Activated naive CD8-positive, alpha-beta T cell treated with anti-CD3 and anti-CD28 coated beads for 36 hours (primary cell): Measurements from ENCODE around the gene DBNL. TPM values are rescaled to one million over a fixed set of nuclear protein-coding genes. Genes with fewer than 3 reads are reported as not detected.
"Not testable (repeated sequence)": the region's sequence is repeated elsewhere in the genome, so short reads cannot be mapped to it uniquely, and the experiment has no call there.

ENCODE experiments used
- DNase-seq: peaks from one replicate; pipeline ENCODE4 v3.0.0; 2021
- H3K27ac Mint-ChIP-seq: one replicate; pipeline ENCODE4 v1.8.0; 2022; ENCODE audit warnings: mild to moderate bottlenecking, moderate library complexity, mixed read lengths
- H3K27me3 Mint-ChIP-seq: one replicate; pipeline ENCODE4 v1.8.0; 2022; ENCODE audit warnings: mild to moderate bottlenecking, mixed read lengths
- H3K36me3 Mint-ChIP-seq: one replicate; pipeline ENCODE4 v1.8.0; 2021; ENCODE audit warnings: mild to moderate bottlenecking, mixed read lengths
- H3K4me1 Mint-ChIP-seq: one replicate; pipeline ENCODE4 v1.8.0; 2021; ENCODE audit warnings: mixed read lengths
- H3K4me3 Mint-ChIP-seq: one replicate; pipeline ENCODE4 v1.8.0; 2022; ENCODE audit warnings: mild to moderate bottlenecking, moderate library complexity, mixed read lengths
- H3K9me3 Mint-ChIP-seq: one replicate; pipeline ENCODE4 v1.8.0; 2022; ENCODE audit warnings: mixed read lengths
- total RNA-seq, 2 experiments: library from RNA; stranded (reverse); gene quantifications; one replicate each; pipeline ENCODE4 v1.2.3, GENCODE V29; 2021

The DBNL gene
- total RNA-seq, 2 experiments from 2014 or later: 131 to 136 TPM

GRCh38 chr7:44037951-44038350 lies 6.6 kb upstream of the DBNL start:
- peaks cover 14% of the 10 kb centered on the region for H3K36me3 Mint-ChIP-seq
- H3K4me3 Mint-ChIP-seq, H3K9me3 Mint-ChIP-seq, H3K27me3 Mint-ChIP-seq, DNase-seq, H3K4me1 Mint-ChIP-seq: not testable (repeated sequence)
- H3K27ac Mint-ChIP-seq: peak overlapping the region; percentile 25

- Mint-ChIP-seq H3K36me3 (peaks cover 12% of the 10 kb centered on the region), H3K4me1 (peaks cover 11% of the 10 kb centered on the region)
- H3K27me3 Mint-ChIP-seq, H3K27ac Mint-ChIP-seq, H3K9me3 Mint-ChIP-seq, H3K4me3 Mint-ChIP-seq, DNase-seq: not testable (repeated sequence)
Measured at GRCh38 chr7:44038553-44038952, 5.9 kb upstream of the DBNL start.

GRCh38 chr7:44038961-44039558 lies 5.4 kb upstream of the DBNL start:
- Mint-ChIP-seq H3K27ac (peak overlapping the region; percentile 79), H3K4me3 (peak overlapping the region; percentile 72), H3K36me3 (peaks cover 10% of the 10 kb centered on the region), H3K4me1 (peaks cover 16% of the 10 kb centered on the region)
- H3K27me3 Mint-ChIP-seq, H3K9me3 Mint-ChIP-seq: not testable (repeated sequence)
- peak; percentile 87 for DNase-seq

- Mint-ChIP-seq H3K4me3 (peak overlapping the region; percentile 85), H3K36me3 (peaks cover 10% of the 10 kb centered on the region), H3K4me1 (peaks cover 16% of the 10 kb centered on the region), H3K27ac (peak overlapping the region; percentile 86)
- DNase-seq, H3K9me3 Mint-ChIP-seq, H3K27me3 Mint-ChIP-seq: not testable (repeated sequence)
Measured at GRCh38 chr7:44039800-44040492, 4.6 kb upstream of the DBNL start.

- DNase-seq: peak; percentile 77
- H3K27me3 Mint-ChIP-seq, H3K9me3 Mint-ChIP-seq: not testable (repeated sequence)
- Mint-ChIP-seq H3K27ac (peak overlapping the region; percentile 90), H3K4me1 (peaks cover 16% of the 10 kb centered on the region), H3K36me3 (peaks cover 15% of the 10 kb centered on the region), H3K4me3 (peak overlapping the region; percentile 85)
Measured at GRCh38 chr7:44040493-44040891, 4.0 kb upstream of the DBNL start.

- peaks cover 28% of the 10 kb centered on the region for H3K36me3 Mint-ChIP-seq
- no peak overlapping the region for H3K4me3 Mint-ChIP-seq
- no peak overlapping the region for H3K27ac Mint-ChIP-seq
Measured at GRCh38 chr7:44042221-44042620, 2.3 kb upstream of the DBNL start.

GRCh38 chr7:44043902-44044301 lies 600 bp upstream of the DBNL start:
- peak overlapping the region; percentile 85 for H3K4me3 Mint-ChIP-seq
- H3K9me3 Mint-ChIP-seq: no peaks in the 10 kb centered on the region
- H3K4me1 Mint-ChIP-seq: peaks cover 38% of the 10 kb centered on the region
- H3K36me3 Mint-ChIP-seq: peaks cover 35% of the 10 kb centered on the region
- no peaks in the 10 kb centered on the region for H3K27me3 Mint-ChIP-seq
- peak overlapping the region; percentile 87 for H3K27ac Mint-ChIP-seq
- DNase-seq: no peak

More at GRCh38 chr7:44042221-44042620, 2.3 kb upstream of the DBNL start:
- Mint-ChIP-seq H3K9me3 (no peaks in the 10 kb centered on the region), H3K27me3 (no peaks in the 10 kb centered on the region), H3K4me1 (peaks cover 33% of the 10 kb centered on the region)
- no peak for DNase-seq

GRCh38 chr7:44045226-44046014 lies 918 bp downstream of the DBNL start:
- no peak for DNase-seq
- peak overlapping the region; percentile 85 for H3K4me3 Mint-ChIP-seq
- H3K4me1 Mint-ChIP-seq: peaks cover 48% of the 10 kb centered on the region
- H3K27me3 Mint-ChIP-seq: no peaks in the 10 kb centered on the region
- H3K27ac Mint-ChIP-seq: peak overlapping the region; percentile 87
- H3K36me3 Mint-ChIP-seq: peaks cover 42% of the 10 kb centered on the region
- H3K9me3 Mint-ChIP-seq: no peaks in the 10 kb centered on the region

- Mint-ChIP-seq H3K36me3 (peaks cover 51% of the 10 kb centered on the region), H3K27ac (peak overlapping the region; percentile 87), H3K4me1 (peaks cover 54% of the 10 kb centered on the region), H3K27me3 (no peaks in the 10 kb centered on the region), H3K4me3 (peak overlapping the region; percentile 85), H3K9me3 (no peaks in the 10 kb centered on the region)
- DNase-seq: no peak
Measured at GRCh38 chr7:44046321-44047061, 2.0 kb downstream of the DBNL start.

- DNase-seq: no peak
- H3K4me1 Mint-ChIP-seq: peaks cover 62% of the 10 kb centered on the region
- H3K9me3 Mint-ChIP-seq: no peaks in the 10 kb centered on the region
- no peak overlapping the region for H3K4me3 Mint-ChIP-seq
- H3K27me3 Mint-ChIP-seq: no peaks in the 10 kb centered on the region
- H3K27ac Mint-ChIP-seq: no peak overlapping the region
- H3K36me3 Mint-ChIP-seq: peaks cover 63% of the 10 kb centered on the region
Measured at GRCh38 chr7:44048031-44048795, 3.7 kb downstream of the DBNL start.

GRCh38 chr7:44050121-44050914 lies 5.8 kb downstream of the DBNL start:
- H3K4me1 Mint-ChIP-seq: peaks cover 55% of the 10 kb centered on the region
- peak overlapping the region; percentile 72 for H3K27ac Mint-ChIP-seq
- peaks cover 64% of the 10 kb centered on the region for H3K36me3 Mint-ChIP-seq
- no peaks in the 10 kb centered on the region for H3K9me3 Mint-ChIP-seq
- H3K4me3 Mint-ChIP-seq: no peak overlapping the region
- H3K27me3 Mint-ChIP-seq: no peaks in the 10 kb centered on the region
- no peak for DNase-seq

- peak overlapping the region; percentile 72 for H3K27ac Mint-ChIP-seq
- no peak for DNase-seq
- no peak overlapping the region for H3K4me3 Mint-ChIP-seq
- H3K9me3 Mint-ChIP-seq: no peaks in the 10 kb centered on the region
- H3K36me3 Mint-ChIP-seq: peaks cover 60% of the 10 kb centered on the region
- H3K27me3 Mint-ChIP-seq: no peaks in the 10 kb centered on the region
- H3K4me1 Mint-ChIP-seq: peaks cover 55% of the 10 kb centered on the region
Measured at GRCh38 chr7:44050915-44051560, 6.5 kb downstream of the DBNL start.

- Mint-ChIP-seq H3K4me1 (peaks cover 52% of the 10 kb centered on the region), H3K9me3 (no peaks in the 10 kb centered on the region), H3K27me3 (no peaks in the 10 kb centered on the region), H3K27ac (peak overlapping the region; percentile 72), H3K4me3 (no peak overlapping the region), H3K36me3 (peaks cover 56% of the 10 kb centered on the region)
- DNase-seq: no peak
Measured at GRCh38 chr7:44051611-44052220, 7.2 kb downstream of the DBNL start.
